GM12865 (cell line): ENCODE measurements around the gene SYPL2.

Experiments used
- DNase-seq: peaks from one replicate; pipeline ENCODE4 v3.0.0; 2010; ENCODE audit warnings: low read depth
- H3K4me3 ChIP-seq: 2 replicates; pipeline ENCODE4 v1.5.1; 2011; ENCODE audit warnings: mild to moderate bottlenecking, low read depth, low read length, control low read depth
- TF ChIP-seq, protein P1 (sequence below): IDR thresholded peaks from 2 replicates; pipeline ENCODE4 v1.5.1; 2011; ENCODE audit warnings: low read length, control low read depth, low read depth, inconsistent platforms; ENCODE audit not compliant: insufficient read depth; ENCODE audit errors: missing control alignments

Gene SYPL2

DNA sequence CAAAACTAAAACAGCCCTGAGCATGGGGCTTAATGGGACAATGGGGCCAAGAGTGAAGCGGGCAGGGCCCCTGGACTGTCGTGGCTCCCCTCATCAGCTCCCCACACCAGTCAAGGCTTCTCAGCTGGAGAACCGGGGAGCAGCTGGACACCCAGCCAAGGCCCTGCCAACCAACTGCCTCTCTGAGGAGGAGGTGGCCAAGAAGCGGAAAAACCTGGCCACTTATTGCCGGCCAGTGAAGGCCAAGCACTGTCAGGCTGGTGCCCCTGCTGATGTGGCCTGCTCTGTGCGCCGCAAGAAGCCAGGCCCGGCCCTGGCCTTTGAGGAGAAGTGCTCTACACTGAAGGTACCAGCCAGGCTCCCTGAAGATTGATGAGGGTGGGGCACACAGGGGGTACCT, 25.0 kb downstream of the SYPL2 start:
- no peak overlapping the region for H3K4me3 ChIP-seq
- no peak for DNase-seq
- TF ChIP-seq, protein P1, sequence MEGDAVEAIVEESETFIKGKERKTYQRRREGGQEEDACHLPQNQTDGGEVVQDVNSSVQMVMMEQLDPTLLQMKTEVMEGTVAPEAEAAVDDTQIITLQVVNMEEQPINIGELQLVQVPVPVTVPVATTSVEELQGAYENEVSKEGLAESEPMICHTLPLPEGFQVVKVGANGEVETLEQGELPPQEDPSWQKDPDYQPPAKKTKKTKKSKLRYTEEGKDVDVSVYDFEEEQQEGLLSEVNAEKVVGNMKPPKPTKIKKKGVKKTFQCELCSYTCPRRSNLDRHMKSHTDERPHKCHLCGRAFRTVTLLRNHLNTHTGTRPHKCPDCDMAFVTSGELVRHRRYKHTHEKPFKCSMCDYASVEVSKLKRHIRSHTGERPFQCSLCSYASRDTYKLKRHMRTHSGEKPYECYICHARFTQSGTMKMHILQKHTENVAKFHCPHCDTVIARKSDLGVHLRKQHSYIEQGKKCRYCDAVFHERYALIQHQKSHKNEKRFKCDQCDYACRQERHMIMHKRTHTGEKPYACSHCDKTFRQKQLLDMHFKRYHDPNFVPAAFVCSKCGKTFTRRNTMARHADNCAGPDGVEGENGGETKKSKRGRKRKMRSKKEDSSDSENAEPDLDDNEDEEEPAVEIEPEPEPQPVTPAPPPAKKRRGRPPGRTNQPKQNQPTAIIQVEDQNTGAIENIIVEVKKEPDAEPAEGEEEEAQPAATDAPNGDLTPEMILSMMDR: no peak

DNA sequence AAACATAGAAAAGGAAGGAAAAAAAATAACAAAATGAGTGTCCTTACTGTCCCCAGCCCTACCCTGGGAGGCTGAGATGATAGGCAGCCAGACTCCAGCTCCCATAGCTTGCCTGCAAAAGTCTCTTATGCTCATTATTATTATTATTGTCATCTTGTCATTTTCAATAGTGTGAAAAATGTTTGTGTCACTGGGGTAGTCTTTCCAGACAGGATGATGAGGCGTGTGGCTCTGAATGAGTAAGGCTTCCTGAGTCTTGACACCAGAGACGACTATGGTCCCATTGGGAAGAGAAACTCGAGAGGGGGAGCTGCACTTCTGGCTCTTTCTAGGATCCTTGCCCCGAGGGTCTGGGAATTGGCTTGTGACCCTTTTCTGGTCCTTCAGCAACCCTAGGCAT, 26.4 kb downstream of the SYPL2 start:
- no peak for DNase-seq
- H3K4me3 ChIP-seq: no peak overlapping the region
- TF ChIP-seq, protein P1: no peak

DNA sequence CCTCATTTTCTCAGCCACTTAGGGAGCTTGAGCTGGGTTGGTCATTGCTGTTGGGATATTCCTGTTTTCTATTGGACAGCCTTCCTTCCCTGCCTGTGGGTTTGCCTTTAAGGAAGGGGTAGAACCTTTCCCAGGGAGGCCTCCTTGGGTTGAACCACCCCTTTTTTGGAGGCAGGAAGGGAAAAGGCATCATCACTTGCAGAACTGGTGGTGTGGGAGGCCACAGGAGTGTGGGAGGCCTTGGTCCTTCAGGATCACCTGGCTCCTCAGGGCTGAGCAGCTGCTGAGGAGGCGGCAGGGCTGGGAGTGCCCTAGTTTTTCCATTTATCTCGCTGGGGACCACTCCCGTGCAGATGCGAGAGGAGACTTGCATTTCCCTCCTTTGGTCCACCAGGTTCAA, 26.9 kb downstream of the SYPL2 start:
- no peak overlapping the region for H3K4me3 ChIP-seq
- no peak for DNase-seq

DNA sequence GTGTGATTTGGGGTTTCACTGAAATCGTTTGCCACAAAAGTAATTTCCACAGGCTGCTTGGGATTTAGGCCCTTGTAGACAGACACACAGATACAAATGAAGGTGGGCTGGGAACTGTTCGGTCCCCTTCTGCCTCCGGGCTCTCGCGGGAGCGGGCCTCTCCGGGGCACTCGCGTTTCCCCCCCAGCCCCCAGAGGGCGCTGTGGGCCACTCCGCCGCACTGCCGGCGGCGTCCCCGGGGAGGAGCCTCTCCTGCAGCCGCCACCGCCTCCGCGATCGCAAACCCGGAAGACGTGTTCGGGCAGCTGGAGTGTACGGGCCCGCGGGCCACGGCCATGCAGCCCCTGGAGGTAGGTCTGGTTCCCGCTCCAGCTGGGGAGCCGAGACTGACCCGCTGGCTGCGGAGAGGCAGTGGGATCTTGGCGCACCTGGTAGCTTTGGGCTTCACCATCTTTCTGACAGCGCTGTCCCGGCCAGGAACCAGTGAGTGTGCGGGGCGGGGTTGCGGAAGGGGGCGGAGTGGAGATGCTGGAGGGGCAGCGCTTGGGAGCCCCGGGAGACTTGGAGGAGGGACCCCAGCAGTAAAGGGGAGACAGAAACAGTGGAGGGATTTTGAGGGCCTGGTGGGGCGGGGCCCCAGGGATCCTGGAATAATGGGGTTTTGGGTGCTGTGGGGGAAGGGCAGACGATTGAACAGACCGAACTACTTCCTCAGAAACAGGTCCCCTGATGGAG, 27.6 kb downstream of the SYPL2 start, which contains the start of gene CYB561D1:
Gene CYB561D1, plus strand, starts transcription at position 290 of the 735 bp plus-strand sequence. Its CDS starts 46 bp downstream, at position 336.
- TF ChIP-seq, protein P1: peak; percentile 91
- peak within 1 kb of the TSS; percentile 91 for H3K4me3 ChIP-seq
- DNase-seq: peak; percentile 91

More for the DNA sequence above, 26.9 kb downstream of the SYPL2 start:
- TF ChIP-seq, protein P1: no peak

DNA sequence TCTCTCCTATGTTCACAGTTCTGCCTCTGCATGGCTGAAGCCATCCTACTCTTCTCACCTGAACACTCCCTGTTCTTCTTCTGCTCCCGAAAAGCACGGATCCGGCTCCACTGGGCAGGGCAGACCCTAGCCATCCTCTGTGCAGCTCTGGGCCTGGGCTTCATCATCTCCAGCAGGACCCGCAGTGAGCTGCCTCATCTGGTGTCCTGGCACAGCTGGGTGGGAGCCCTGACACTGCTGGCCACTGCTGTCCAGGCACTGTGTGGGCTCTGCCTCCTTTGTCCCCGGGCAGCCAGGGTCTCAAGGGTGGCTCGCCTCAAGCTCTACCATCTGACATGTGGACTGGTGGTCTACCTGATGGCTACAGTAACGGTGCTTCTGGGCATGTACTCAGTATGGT, 29.4 kb downstream of the SYPL2 start:
- no peak for DNase-seq

DNA sequence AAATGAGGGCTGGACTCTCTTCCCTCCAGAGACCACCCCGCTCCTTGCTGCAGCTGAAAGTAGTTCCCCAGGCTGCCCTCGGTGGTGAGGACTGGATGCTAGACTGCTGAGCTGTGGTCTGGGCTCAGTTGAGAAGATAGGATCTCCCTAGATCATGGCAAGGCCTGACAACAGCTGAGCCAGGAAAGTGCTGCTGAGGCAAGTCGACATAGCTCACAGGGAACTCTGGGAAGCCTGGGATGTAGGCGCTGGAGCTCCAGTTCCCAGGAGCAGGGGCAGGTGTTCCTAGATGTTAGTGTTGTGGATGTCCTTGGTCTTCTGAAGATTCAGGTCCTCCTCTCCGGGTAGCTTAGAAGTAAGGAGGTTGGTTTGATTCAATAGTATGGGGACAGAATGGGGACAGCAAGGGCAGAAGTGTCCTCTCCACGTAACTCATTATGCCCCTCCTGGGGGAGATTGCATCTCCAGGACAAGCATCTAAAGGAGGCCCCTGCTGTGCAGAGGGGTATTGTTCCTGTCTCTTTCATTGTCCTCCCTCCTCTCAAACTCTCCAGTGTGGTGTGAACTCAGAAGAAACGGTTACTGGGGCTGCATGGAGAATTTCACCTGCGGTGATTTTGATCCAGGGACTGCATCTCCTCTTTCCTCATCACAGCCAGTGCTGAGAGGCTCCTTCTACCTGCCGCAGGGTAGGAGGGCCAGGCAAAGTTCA, 31.3 kb downstream of the SYPL2 start:
- no peak for DNase-seq
- TF ChIP-seq, protein P1: no peak
- H3K4me3 ChIP-seq: no peak overlapping the region

More for the DNA sequence above, 29.4 kb downstream of the SYPL2 start:
- TF ChIP-seq, protein P1: no peak
- no peak overlapping the region for H3K4me3 ChIP-seq
